PC-9 (cell line): ENCODE data around the gene SLC1A5. TPM values are rescaled to one million over a fixed set of nuclear protein-coding genes. Genes with fewer than 3 reads are reported as not detected.

Source experiments
- BruUV-seq: library from RNA; stranded (reverse); fragments of 400-500 nt; replicated peaks from 2 replicates; lab custom pipeline; 2021; lab: Mats Ljungman, UMichigan
- CTCF ChIA-PET: fragments of 300-600 bp; sonication (Branson Sonifier 250); formaldehyde crosslinking; loops from one replicate; lab custom pipeline; 2022; ENCODE audit warnings: antibody characterized with exemption; lab: Charles Lee
- POLR2A ChIA-PET: fragments of 300-600 bp; sonication (Branson Sonifier 250); formaldehyde crosslinking; loops from one replicate; lab custom pipeline; 2022; ENCODE audit warnings: antibody characterized with exemption; ENCODE audit not compliant: unreplicated experiment; lab: Charles Lee
- DNase-seq, 2 experiments: peaks; one replicate each; pipeline versions ENCODE4 v3.0.0 to v3.0.0-alpha.2; 2015 to 2022; ENCODE audit warnings: mixed read lengths in 1 of 2
- H2AFZ ChIP-seq: fragments of 200-600 bp; sonication (generic); 2 replicates; pipeline ENCODE4 v1.8.1; 2017; ENCODE audit warnings: antibody characterized with exemption
- H3F3A ChIP-seq: fragments of 200-600 bp; sonication (generic); 2 replicates; pipeline ENCODE4 v1.8.1; 2017; ENCODE audit warnings: antibody characterized with exemption, mild to moderate bottlenecking, low read depth; ENCODE audit not compliant: insufficient read depth
- H3K27ac ChIP-seq: fragments of 200-600 bp; sonication (generic); 2 replicates; pipeline ENCODE4 v1.6.1; 2016; ENCODE audit warnings: mixed run types
- H3K27me3 ChIP-seq: fragments of 200-600 bp; sonication (generic); 2 replicates; pipeline ENCODE4 v1.6.1; 2016; ENCODE audit warnings: low read depth, mixed run types; ENCODE audit not compliant: insufficient read depth
- H3K36me3 ChIP-seq: fragments of 200-600 bp; sonication (generic); 2 replicates; pipeline ENCODE4 v1.6.1; 2016; ENCODE audit warnings: low read depth, mixed run types
- H3K4me1 ChIP-seq: fragments of 200-600 bp; sonication (generic); replicated peaks from 2 replicates; pipeline ENCODE4 v1.6.1; 2016; ENCODE audit warnings: mixed run types; ENCODE audit not compliant: insufficient read depth
- H3K4me2 ChIP-seq: fragments of 200-600 bp; sonication (generic); 2 replicates; pipeline ENCODE4 v1.6.1; 2017; ENCODE audit warnings: mixed run types
- H3K4me3 ChIP-seq: fragments of 200-600 bp; sonication (generic); 2 replicates; pipeline ENCODE4 v1.6.1; 2016; ENCODE audit warnings: mixed run types
- H3K79me2 ChIP-seq: fragments of 200-600 bp; sonication (generic); 2 replicates; pipeline ENCODE4 v1.6.1; 2017; ENCODE audit warnings: low read depth, mixed run types
- H3K9me2 ChIP-seq: fragments of 200-600 bp; sonication (generic); 2 replicates; pipeline ENCODE4 v1.8.1; 2017; ENCODE audit warnings: mild to moderate bottlenecking; ENCODE audit not compliant: insufficient read depth
- H3K9me3 ChIP-seq: fragments of 200-600 bp; sonication (generic); 2 replicates; pipeline ENCODE4 v1.8.1; 2016; ENCODE audit warnings: low read depth; ENCODE audit not compliant: insufficient read depth
- H4K20me1 ChIP-seq: fragments of 200-600 bp; sonication (generic); 2 replicates; pipeline ENCODE4 v1.8.1; 2017; ENCODE audit not compliant: insufficient read depth
- EZH2 ChIP-seq: fragments of 200-600 bp; sonication (generic); IDR thresholded peaks from 2 replicates; pipeline ENCODE4 v1.8.0; 2017; ENCODE audit warnings: antibody characterized with exemption, low read depth
- intact Hi-C: fragments of 100-400 bp; cut with micrococcal nuclease; formaldehyde crosslinking; loops from one replicate; pipeline ENCODE4 v1.10.0; 2022; ENCODE audit not compliant: unreplicated experiment
- total RNA-seq: library from RNA; stranded (reverse); gene quantifications from 2 replicates; pipeline ENCODE4 v1.2.3, GENCODE V29; 2021
- TF ChIP-seq, protein P1 (sequence below): fragments of 200-600 bp; sonication (generic); conservative IDR thresholded peaks from 2 replicates; pipeline ENCODE4 v1.6.1; 2017; ENCODE audit warnings: mixed run types, antibody characterized with exemption, mild to moderate bottlenecking, moderate library complexity

Gene SLC1A5
- total RNA-seq, 1 experiment from 2014 or later, result 264 TPM

DNA sequence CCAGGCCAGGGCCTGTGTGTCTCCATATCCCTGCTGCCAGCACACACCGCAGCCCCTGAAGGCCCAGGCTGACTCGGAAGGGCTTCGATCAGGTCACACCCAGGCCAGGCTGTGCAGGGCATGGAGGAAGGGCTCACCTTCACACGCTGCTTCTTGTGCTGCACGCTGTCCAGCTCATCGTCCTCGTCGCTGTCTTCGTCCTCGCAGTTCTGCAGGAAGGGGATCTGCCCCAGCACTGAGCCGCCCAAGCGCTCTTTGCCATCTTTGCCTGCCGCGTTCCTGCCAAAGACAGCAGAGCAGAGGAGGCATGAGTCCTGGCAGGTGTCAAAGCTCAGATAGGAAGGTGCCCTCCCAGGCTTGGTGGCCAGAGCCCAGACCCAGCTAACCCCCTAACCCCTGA lies 57.8 kb downstream of the SLC1A5 start:
- TF ChIP-seq, protein P1, sequence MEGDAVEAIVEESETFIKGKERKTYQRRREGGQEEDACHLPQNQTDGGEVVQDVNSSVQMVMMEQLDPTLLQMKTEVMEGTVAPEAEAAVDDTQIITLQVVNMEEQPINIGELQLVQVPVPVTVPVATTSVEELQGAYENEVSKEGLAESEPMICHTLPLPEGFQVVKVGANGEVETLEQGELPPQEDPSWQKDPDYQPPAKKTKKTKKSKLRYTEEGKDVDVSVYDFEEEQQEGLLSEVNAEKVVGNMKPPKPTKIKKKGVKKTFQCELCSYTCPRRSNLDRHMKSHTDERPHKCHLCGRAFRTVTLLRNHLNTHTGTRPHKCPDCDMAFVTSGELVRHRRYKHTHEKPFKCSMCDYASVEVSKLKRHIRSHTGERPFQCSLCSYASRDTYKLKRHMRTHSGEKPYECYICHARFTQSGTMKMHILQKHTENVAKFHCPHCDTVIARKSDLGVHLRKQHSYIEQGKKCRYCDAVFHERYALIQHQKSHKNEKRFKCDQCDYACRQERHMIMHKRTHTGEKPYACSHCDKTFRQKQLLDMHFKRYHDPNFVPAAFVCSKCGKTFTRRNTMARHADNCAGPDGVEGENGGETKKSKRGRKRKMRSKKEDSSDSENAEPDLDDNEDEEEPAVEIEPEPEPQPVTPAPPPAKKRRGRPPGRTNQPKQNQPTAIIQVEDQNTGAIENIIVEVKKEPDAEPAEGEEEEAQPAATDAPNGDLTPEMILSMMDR, result no peak
- TF ChIP-seq EZH2, result no peak
- CTCF ChIA-PET, result interaction anchor here (0.5 kb wide), 1 partner anchor 19 kb away, joined by 3 read pairs; no protein-coding TSS in a partner anchor
- Histone ChIP-seq H3F3A (peaks cover 56% of the 10 kb centered on the region), H2AFZ (no peak overlapping the region), H3K4me2 (peak overlapping the region; percentile 72), H3K9me3 (no peaks in the 10 kb centered on the region), H3K9me2 (no peaks in the 10 kb centered on the region), H3K79me2 (peaks cover 47% of the 10 kb centered on the region), H3K27me3 (no peaks in the 10 kb centered on the region), H3K27ac (peak overlapping the region; percentile 83), H3K36me3 (peaks cover 45% of the 10 kb centered on the region), H3K4me1 (peaks cover 54% of the 10 kb centered on the region), H3K4me3 (no peak overlapping the region), H4K20me1 (peaks cover 47% of the 10 kb centered on the region)
- intact Hi-C loops, result loop anchor here (5.0 kb wide), 1 partner anchor 57 kb away; the partner anchor contains the start of gene SLC1A5
- POLR2A ChIA-PET, result interaction anchor here (0.5 to 0.8 kb wide), 2 partner anchors 15 to 16 kb away, joined by 4 to 5 read pairs; no protein-coding TSS in a partner anchor
- DNase-seq, result no peak
- TSS peak; percentile 39 for BruUV-seq

- Histone ChIP-seq H4K20me1 (peaks cover 47% of the 10 kb centered on the region), H3K27ac (peak overlapping the region; percentile 83), H3K4me1 (peaks cover 51% of the 10 kb centered on the region), H2AFZ (no peak overlapping the region), H3K36me3 (peaks cover 45% of the 10 kb centered on the region), H3K9me3 (no peaks in the 10 kb centered on the region), H3K27me3 (no peaks in the 10 kb centered on the region), H3K4me3 (no peak overlapping the region), H3K4me2 (peak overlapping the region; percentile 72), H3F3A (peaks cover 52% of the 10 kb centered on the region), H3K9me2 (no peaks in the 10 kb centered on the region), H3K79me2 (peaks cover 47% of the 10 kb centered on the region)
- ChIA-PET CTCF (interaction anchor here (0.5 kb wide), 1 partner anchor 19 kb away, joined by 3 read pairs; no protein-coding TSS in a partner anchor), POLR2A (no interaction called here)
- BruUV-seq, result no TSS peak
- intact Hi-C loops, result loop anchor here (5.0 kb wide), 1 partner anchor 57 kb away; the partner anchor contains the start of gene SLC1A5
- no peak for DNase-seq
- TF ChIP-seq, protein P1, result no peak
- no peak for TF ChIP-seq EZH2
Observed at GRCh38 chr19:46730187-46730586, 58.2 kb downstream of the SLC1A5 start.

DNA sequence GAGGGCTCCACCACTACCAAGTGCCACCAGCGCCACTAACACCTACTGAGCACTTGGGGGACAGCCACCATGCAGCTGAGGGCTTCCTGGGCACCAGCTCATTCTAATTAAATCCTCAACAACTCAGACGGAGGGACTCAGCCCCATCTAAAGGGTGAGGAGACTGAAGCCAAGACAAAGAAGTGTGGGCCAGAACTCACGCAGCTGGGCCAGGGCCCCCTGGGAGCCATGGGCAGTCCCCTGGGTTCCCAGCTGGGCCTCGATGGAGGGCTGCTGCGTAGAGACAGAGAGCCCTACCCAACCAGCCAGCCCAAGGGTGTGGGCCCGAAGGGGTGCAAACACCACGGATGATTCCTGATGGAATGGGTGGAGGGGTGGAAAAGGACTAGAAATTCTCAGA lies 58.7 kb downstream of the SLC1A5 start:
- no TSS peak for BruUV-seq
- DNase-seq, result peak in 1 of 2 experiments; percentile 21
- Histone ChIP-seq H3K4me2 (no peak overlapping the region), H3K4me1 (peaks cover 46% of the 10 kb centered on the region), H3K9me2 (no peaks in the 10 kb centered on the region), H3K79me2 (peaks cover 47% of the 10 kb centered on the region), H3K4me3 (no peak overlapping the region), H3K27ac (peak overlapping the region; percentile 83; the same call in 1 of the 2 replicates), H4K20me1 (peaks cover 47% of the 10 kb centered on the region), H2AFZ (no peak overlapping the region), H3F3A (peaks cover 47% of the 10 kb centered on the region), H3K27me3 (no peaks in the 10 kb centered on the region), H3K36me3 (peaks cover 45% of the 10 kb centered on the region), H3K9me3 (no peaks in the 10 kb centered on the region)
- POLR2A ChIA-PET, result no interaction called here
- TF ChIP-seq, protein P1, result no peak
- no peak for TF ChIP-seq EZH2
- CTCF ChIA-PET, result interaction anchor here (0.6 kb wide), 1 partner anchor 130 kb away, joined by 4 read pairs; no protein-coding TSS in a partner anchor
- intact Hi-C loops, result loop anchor here (5.0 kb wide), 1 partner anchor 58 kb away; the partner anchor contains the start of gene SLC1A5
